GM12878 (cell line): Measurements from ENCODE around the gene TEKT2. TPM values are rescaled to one million over a fixed set of nuclear protein-coding genes. Genes with fewer than 3 reads are reported as not detected.

ENCODE experiments used
- ATAC-seq: fragments of 200-7000 bp; cut with Tn5 transposase; 3 replicates; pipeline ENCODE4 v1.9.1; 2020; ENCODE audit warnings: mild to moderate bottlenecking, moderate library complexity
- BruUV-seq: library from RNA; stranded (reverse); fragments of 400-500 nt; replicated peaks from 2 replicates; lab custom pipeline; 2021; lab: Mats Ljungman, UMichigan
- CTCF ChIA-PET: fragments of 300-600 bp; sonication (Branson Sonifier 250); formaldehyde crosslinking; extraction: SDS; loops from one replicate; lab custom pipeline; 2021; ENCODE audit warnings: inconsistent platforms; lab: Yijun Ruan, JAX
- POLR2A ChIA-PET: fragments of 350-600 bp; formaldehyde crosslinking; extraction: SDS; loops from one replicate; lab custom pipeline; 2021; ENCODE audit warnings: inconsistent platforms; lab: Charles Lee
- RAD21 ChIA-PET: fragments of 300-600 bp; sonication (Branson Sonifier 250); formaldehyde crosslinking; loops from one replicate; lab custom pipeline; 2023; ENCODE audit warnings: antibody characterized with exemption; ENCODE audit not compliant: unreplicated experiment; lab: Charles Lee
- SMC1A ChIA-PET: fragments of 300-600 bp; sonication (Branson Sonifier 250); formaldehyde crosslinking; loops from one replicate; lab custom pipeline; 2023; ENCODE audit not compliant: unreplicated experiment, uncharacterized antibody; lab: Charles Lee
- DNase-seq: peaks from one replicate; pipeline ENCODE4 v3.0.0-alpha.2; 2011; ENCODE audit warnings: low read depth, low spot score
- FAIRE-seq: peaks from 3 replicates; lab custom pipeline; 2011; peaks lifted over from hg19 to GRCh38; lab: Jason Lieb, UNC
- H2AFZ ChIP-seq: 2 replicates; pipeline ENCODE4 v1.6.0; 2011; ENCODE audit warnings: low read depth, low read length, control low read depth; ENCODE audit not compliant: control insufficient read depth
- H3K27ac ChIP-seq: 2 replicates; pipeline ENCODE4 v1.5.1; 2011; ENCODE audit warnings: control low read depth; ENCODE audit not compliant: control insufficient read depth, insufficient read depth
- H3K27me3 ChIP-seq, 2 experiments: replicated peaks in 1 of 2; 2 replicates each; pipeline versions ENCODE4 v1.6.0 to v1.6.1; 2011; ENCODE audit warnings: low read length in 1 of 2; ENCODE audit not compliant: control insufficient read depth in 2 of 2, insufficient read depth in 2 of 2
- H3K36me3 ChIP-seq, 2 experiments: 2 replicates each; pipeline ENCODE4 v1.5.1; 2011; ENCODE audit warnings: low read length in 1 of 2; ENCODE audit not compliant: control insufficient read depth in 2 of 2, insufficient read depth in 2 of 2
- H3K4me1 ChIP-seq: 2 replicates; pipeline ENCODE4 v1.6.1; 2011; ENCODE audit warnings: mild to moderate bottlenecking, low read length, moderate library complexity, mixed read lengths; ENCODE audit not compliant: control insufficient read depth, insufficient read depth
- H3K4me2 ChIP-seq: 2 replicates; pipeline ENCODE4 v1.6.0; 2011; ENCODE audit warnings: control low read depth; ENCODE audit not compliant: control insufficient read depth, insufficient read depth
- H3K4me3 ChIP-seq: fragments of 200-600 bp; sonication (generic); 2 replicates; pipeline ENCODE4 v1.5.1; 2016
- H3K79me2 ChIP-seq: 2 replicates; pipeline ENCODE4 v1.6.0; 2011; ENCODE audit warnings: low read length; ENCODE audit not compliant: control insufficient read depth, insufficient read depth
- H3K9ac ChIP-seq: 2 replicates; pipeline ENCODE4 v1.8.0; 2011; ENCODE audit warnings: low read length, control low read depth, mixed read lengths; ENCODE audit not compliant: control insufficient read depth, insufficient read depth
- H3K9me3 ChIP-seq: replicated peaks from 3 replicates; pipeline ENCODE4 v1.5.1; 2011; ENCODE audit warnings: mild to moderate bottlenecking, low read length; ENCODE audit not compliant: control insufficient read depth, insufficient read depth
- H4K20me1 ChIP-seq: 2 replicates; pipeline ENCODE4 v1.6.0; 2011; ENCODE audit not compliant: control insufficient read depth, insufficient read depth
- BMI1 ChIP-seq: fragments of 450-650 bp; IDR thresholded peaks from 2 replicates; pipeline ENCODE4 v1.6.1; 2016; ENCODE audit warnings: mild to moderate bottlenecking, moderate library complexity, borderline replicate concordance
- ESRRA ChIP-seq: IDR thresholded peaks from 2 replicates; pipeline ENCODE4 v1.6.1; 2012; ENCODE audit warnings: mild to moderate bottlenecking, low read length, improper control_type of control experiment
- GABPA ChIP-seq: IDR thresholded peaks from 2 replicates; pipeline ENCODE4 v1.6.1; 2014; ENCODE audit warnings: antibody characterized with exemption, low read depth, mild to moderate bottlenecking, inconsistent platforms
- MEF2A ChIP-seq: IDR thresholded peaks from 2 replicates; pipeline ENCODE4 v1.6.1; 2011; ENCODE audit warnings: low read depth, mild to moderate bottlenecking, low read length, moderate library complexity; ENCODE audit not compliant: insufficient read depth
- NBN ChIP-seq: fragments of 450-650 bp; IDR thresholded peaks from 2 replicates; pipeline ENCODE4 v1.6.1; 2016
- NR2F1 ChIP-seq: fragments of 450-650 bp; conservative IDR thresholded peaks from 2 replicates; pipeline ENCODE4 v1.6.1; 2017; ENCODE audit warnings: mild to moderate bottlenecking
- POLR2AphosphoS2 ChIP-seq: IDR thresholded peaks from 2 replicates; pipeline ENCODE4 v1.6.1; 2011; ENCODE audit warnings: low read depth, mild to moderate bottlenecking, low read length, improper control_type of control experiment, moderate library complexity
- SMARCA5 ChIP-seq: fragments of 450-650 bp; IDR thresholded peaks from 2 replicates; pipeline ENCODE4 v1.6.1; 2017; ENCODE audit warnings: mild to moderate bottlenecking
- SMC3 ChIP-seq: IDR thresholded peaks from 2 replicates; pipeline ENCODE4 v1.6.1; 2011; ENCODE audit warnings: low read length, improper control_type of control experiment, borderline replicate concordance
- SRF ChIP-seq, 2 experiments: IDR thresholded peaks; 2 replicates each; pipeline ENCODE4 v1.6.1; 2011; ENCODE audit warnings: low read depth in 2 of 2, low read length in 2 of 2, mild to moderate bottlenecking in 1 of 2, moderate library complexity in 1 of 2
- STAT1 ChIP-seq: fragments of 450-650 bp; conservative IDR thresholded peaks from 2 replicates; pipeline ENCODE4 v1.6.1; 2014; ENCODE audit warnings: antibody characterized with exemption, mild to moderate bottlenecking
- TBL1XR1 ChIP-seq: IDR thresholded peaks from 2 replicates; pipeline ENCODE4 v1.6.1; 2012; ENCODE audit warnings: low read depth, low read length, improper control_type of control experiment
- WGBS: methylation state at CpG from one replicate; pipeline ENCODE4 v1.1.6; 2016; ENCODE audit warnings: low lambda C conversion rate; ENCODE audit not compliant: insufficient replicate concordance, insufficient coverage; ENCODE audit errors: missing lambda C conversion rate; 5-methylcytosine and 5-hydroxymethylcytosine counted together
- in situ Hi-C: fragments of 300-500 bp; cut with MboI; formaldehyde crosslinking; loops from 9 replicates; pipeline ENCODE4 v1.14.3; 2018; ENCODE audit warnings: mixed read lengths
- intact Hi-C: fragments of 100-400 bp; cut with micrococcal nuclease; formaldehyde crosslinking; loops from one replicate; pipeline ENCODE4 v1.14.2; 2022; ENCODE audit not compliant: unreplicated experiment
- polyA plus RNA-seq, 11 experiments: library from polyadenylated mRNA; depleted of rRNA in 4 of 11; unstranded in 6 of 11; stranded (reverse) in 5 of 11; fragments of >200 nt; fragmentation: Nextera tagmentation in 4 of 11; fragmentation: Illumina TruSeq in 1 of 11; extraction: Ambion mirVana in 4 of 11; extraction: Trizol in 1 of 11; gene quantifications; 1 replicate in 1 of 11; 2 replicates in 10 of 11; pipeline versions ENCODE4 v1.2.1 to v1.2.3, GENCODE V29; 2011 to 2016; ENCODE audit warnings: inconsistent platforms in 2 of 11, missing spikeins in 2 of 11, low read depth in 1 of 11
- total RNA-seq, 4 experiments: library from RNA; depleted of rRNA in 3 of 4; stranded (reverse); fragments of >200 nt in 3 of 4; fragmentation: Illumina TruSeq in 1 of 4; extraction: Trizol in 1 of 4; gene quantifications; 2 replicates each; pipeline versions ENCODE4 v1.2.1 to v1.2.3, GENCODE V29; 2013 to 2021
- TF ChIP-seq, protein P1 (sequence below): IDR thresholded peaks from 2 replicates; pipeline ENCODE4 v1.6.1; 2011; ENCODE audit warnings: borderline replicate concordance, low read depth, mild to moderate bottlenecking, moderate library complexity, mixed read lengths, low read length; ENCODE audit not compliant: insufficient read depth; ENCODE audit errors: extremely low read length
- TF ChIP-seq, protein P2 (sequence below): IDR thresholded peaks from 2 replicates; pipeline ENCODE4 v1.6.1; 2012; ENCODE audit warnings: low read length, inconsistent platforms

TEKT2 gene
- total and polyA plus RNA-seq, 10 of the 15 experiments (the other 5 are each of a cell fraction or from before 2014, with no cell fraction given) = 0.07 to 0.13 TPM; not detected in 8

DNA sequence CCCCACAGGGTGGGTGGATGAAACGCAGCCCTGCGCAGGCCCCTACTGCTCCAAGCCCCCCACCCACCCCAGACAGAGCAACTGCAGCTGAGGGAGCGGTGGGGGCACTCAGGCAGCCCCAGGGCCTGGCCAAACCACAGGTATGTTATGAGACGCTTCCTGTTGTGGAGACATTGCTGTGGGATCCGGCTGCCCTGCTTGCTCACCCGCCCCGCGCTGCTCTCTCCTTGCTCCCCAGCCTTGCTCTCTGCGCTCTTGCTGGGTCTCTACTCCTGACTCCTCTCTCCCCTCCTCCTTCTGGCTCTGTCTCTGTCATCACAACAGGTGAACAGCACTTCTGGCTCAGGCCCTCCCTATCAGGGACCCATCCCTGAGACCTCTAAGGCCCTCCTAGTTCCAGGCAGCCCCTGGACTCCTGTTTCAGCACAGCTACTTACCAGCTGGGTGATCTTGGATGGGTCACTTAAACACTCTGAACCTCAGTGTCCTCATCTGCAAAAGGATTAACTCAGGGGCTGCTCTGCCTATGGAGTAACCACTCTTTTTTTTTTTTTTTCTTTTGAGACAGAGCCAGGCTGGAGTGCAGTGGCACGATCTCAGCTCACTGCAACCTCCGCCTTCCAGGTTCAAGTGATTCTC, 25.3 kb downstream of the TEKT2 start (continued):
- TF ChIP-seq BMI1 (no peak), SMARCA5 (no peak)
- TF ChIP-seq, all 136 proteins: peak for 0

DNA sequence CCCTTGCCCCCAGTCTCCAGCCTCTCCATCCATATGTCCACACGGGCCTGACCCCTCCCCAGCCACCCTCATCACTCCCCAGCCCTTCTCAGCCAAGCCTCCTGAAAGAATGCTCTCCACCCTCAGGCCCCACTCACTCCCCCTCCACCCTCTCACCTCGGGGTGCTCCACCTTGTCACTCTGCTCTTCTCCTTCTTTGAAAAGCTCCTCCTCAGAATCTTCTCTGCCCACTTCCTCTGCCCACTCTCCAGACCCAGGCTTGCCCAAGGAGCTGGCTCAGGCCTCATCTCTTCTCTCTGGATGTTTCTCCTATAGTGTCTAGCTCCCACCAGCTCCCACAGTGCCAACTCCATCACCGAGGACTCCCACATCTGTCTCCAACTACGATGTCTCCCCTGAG, 27.3 kb downstream of the TEKT2 start:
- TF ChIP-seq ESRRA = no peak
- TF ChIP-seq, all 136 proteins: peak for 0
- Histone ChIP-seq H3K27me3 (no peaks in the 10 kb centered on the region), H3K36me3 (no peaks in the 10 kb centered on the region), H3K9ac (no peak overlapping the region), H3K79me2 (no peaks in the 10 kb centered on the region), H3K4me3 (no peak overlapping the region), H3K4me1 (no peaks in the 10 kb centered on the region), H2AFZ (no peak overlapping the region), H3K4me2 (no peak overlapping the region), H4K20me1 (no peaks in the 10 kb centered on the region), H3K9me3 (no peaks in the 10 kb centered on the region), H3K27ac (no peak overlapping the region)
- in situ Hi-C loops (no loop called here), intact Hi-C loops (no loop called here)
- SMC1A ChIA-PET = no interaction called here
- BruUV-seq = no TSS peak
- DNase-seq (no peak), FAIRE-seq (no peak), ATAC-seq (no peak)
- POLR2A ChIA-PET = no interaction called here
- 21% methylated on average over 4 of the region's 4 CpGs for WGBS
- RAD21 ChIA-PET = interaction anchor here (0.6 to 1.5 kb wide), 3 partner anchors 24 to 142 kb away, joined by 3 to 4 read pairs (median 3); no protein-coding TSS in a partner anchor
- CTCF ChIA-PET = interaction anchor here (1.0 to 1.6 kb wide), 4 partner anchors 11 to 24 kb away, joined by 3 to 5 read pairs (median 4); no protein-coding TSS in a partner anchor

DNA sequence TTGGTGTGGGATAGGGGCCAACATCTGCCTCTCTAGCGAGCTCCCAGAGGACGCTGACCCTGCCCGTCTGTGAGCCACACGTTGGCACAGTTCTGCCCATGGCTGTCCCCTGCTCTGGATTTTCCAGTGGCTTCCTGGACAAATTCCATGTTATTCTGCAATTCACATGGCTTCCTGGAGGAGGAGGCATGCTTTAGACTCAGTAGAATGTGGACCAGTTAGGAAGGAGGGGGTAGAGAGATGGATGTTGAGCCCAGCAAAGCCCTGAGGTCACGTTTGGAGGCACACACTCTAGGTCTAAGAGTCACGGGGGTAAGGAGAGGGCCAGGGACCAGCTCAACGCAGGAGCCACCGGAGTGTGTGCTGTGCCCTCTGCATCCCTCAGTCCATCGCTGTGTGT, 28.9 kb downstream of the TEKT2 start:
- H3K4me3 ChIP-seq = no peak overlapping the region
- POLR2A ChIA-PET = no interaction called here
- no peaks in the 10 kb centered on the region for H3K36me3 ChIP-seq
- H3K27ac ChIP-seq = no peak overlapping the region
- H3K9ac ChIP-seq = no peak overlapping the region
- H3K27me3 ChIP-seq = no peaks in the 10 kb centered on the region; a peak in 1 of 4 replicates
- H3K79me2 ChIP-seq = no peaks in the 10 kb centered on the region
- no peaks in the 10 kb centered on the region for H3K4me1 ChIP-seq
- H3K9me3 ChIP-seq = no peaks in the 10 kb centered on the region
- no peak overlapping the region for H3K4me2 ChIP-seq
- WGBS = 45% methylated on average over 9 of the region's 9 CpGs
- DNase-seq (no peak), ATAC-seq (no peak), FAIRE-seq (no peak)
- intact Hi-C loops = no loop called here
- CTCF ChIA-PET = interaction anchor here (0.6 to 1.6 kb wide), 3 partner anchors 9 to 40 kb away, joined by 3 to 7 read pairs (median 3); no protein-coding TSS in a partner anchor
- in situ Hi-C loops = no loop called here
- H4K20me1 ChIP-seq = no peaks in the 10 kb centered on the region
- no peak overlapping the region for H2AFZ ChIP-seq
- SMC1A ChIA-PET = no interaction called here
- RAD21 ChIA-PET = no interaction called here
- BruUV-seq = no TSS peak
- TF ChIP-seq NR2F1 (no peak), GABPA (no peak), SMC3 (no peak), MEF2A (no peak), SRF (IDR thresholded peaks at IDR 0.05; ENCODE audit: low read depth in 2 of 2, low read length in 2 of 2) (no peak), STAT1 (no peak), POLR2AphosphoS2 (no peak), TBL1XR1 (no peak), NBN (no peak), ESRRA (no peak)
- TF ChIP-seq, protein P1, sequence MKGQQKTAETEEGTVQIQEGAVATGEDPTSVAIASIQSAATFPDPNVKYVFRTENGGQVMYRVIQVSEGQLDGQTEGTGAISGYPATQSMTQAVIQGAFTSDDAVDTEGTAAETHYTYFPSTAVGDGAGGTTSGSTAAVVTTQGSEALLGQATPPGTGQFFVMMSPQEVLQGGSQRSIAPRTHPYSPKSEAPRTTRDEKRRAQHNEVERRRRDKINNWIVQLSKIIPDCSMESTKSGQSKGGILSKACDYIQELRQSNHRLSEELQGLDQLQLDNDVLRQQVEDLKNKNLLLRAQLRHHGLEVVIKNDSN = no peak
- TF ChIP-seq, protein P2, sequence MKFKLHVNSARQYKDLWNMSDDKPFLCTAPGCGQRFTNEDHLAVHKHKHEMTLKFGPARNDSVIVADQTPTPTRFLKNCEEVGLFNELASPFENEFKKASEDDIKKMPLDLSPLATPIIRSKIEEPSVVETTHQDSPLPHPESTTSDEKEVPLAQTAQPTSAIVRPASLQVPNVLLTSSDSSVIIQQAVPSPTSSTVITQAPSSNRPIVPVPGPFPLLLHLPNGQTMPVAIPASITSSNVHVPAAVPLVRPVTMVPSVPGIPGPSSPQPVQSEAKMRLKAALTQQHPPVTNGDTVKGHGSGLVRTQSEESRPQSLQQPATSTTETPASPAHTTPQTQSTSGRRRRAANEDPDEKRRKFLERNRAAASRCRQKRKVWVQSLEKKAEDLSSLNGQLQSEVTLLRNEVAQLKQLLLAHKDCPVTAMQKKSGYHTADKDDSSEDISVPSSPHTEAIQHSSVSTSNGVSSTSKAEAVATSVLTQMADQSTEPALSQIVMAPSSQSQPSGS = no peak
